Cardiac fibroblast (primary cell): ENCODE results near the gene DNAH7.

ENCODE experiments used
- DNase-seq, 2 donors: peaks; one replicate each; pipeline versions ENCODE4 v3.0.0 to v3.0.0-alpha.2; 2010; ENCODE audit warnings: low read depth in 2 of 2
- H3K4me3 ChIP-seq, 2 donors: replicated peaks in 1 of 2; 1 replicate in 1 of 2; 2 replicates in 1 of 2; pipeline ENCODE4 v1.5.1; 2011; ENCODE audit warnings: low read depth in 2 of 2, low read length in 2 of 2, mild to moderate bottlenecking in 2 of 2, moderate library complexity in 1 of 2
- CTCF ChIP-seq: IDR thresholded peaks from one replicate; pipeline ENCODE4 v1.5.1; 2011; ENCODE audit warnings: low read depth, mild to moderate bottlenecking, low read length, inconsistent platforms

The DNAH7 gene

GRCh38 chr2:195734395-195734794 lies 334.2 kb downstream of the DNAH7 start:
- H3K4me3 ChIP-seq = no peak overlapping the region
- TF ChIP-seq CTCF = no peak
- DNase-seq = peak in 1 of 2 donors; percentile 26

- no peak for DNase-seq
- H3K4me3 ChIP-seq = no peak overlapping the region
- TF ChIP-seq CTCF = no peak
Observed at GRCh38 chr2:195733831-195734230, 334.8 kb downstream of the DNAH7 start.

- H3K4me3 ChIP-seq = no peak overlapping the region
- TF ChIP-seq CTCF = peak; percentile 1
- peak in 1 of 2 donors; percentile 22 for DNase-seq
Observed at GRCh38 chr2:195732574-195732973, 336.1 kb downstream of the DNAH7 start.

- TF ChIP-seq CTCF = no peak
- DNase-seq = no peak
- H3K4me3 ChIP-seq = no peak overlapping the region
Observed at GRCh38 chr2:195730912-195731311, 337.7 kb downstream of the DNAH7 start.

- DNase-seq = no peak
- H3K4me3 ChIP-seq = no peak overlapping the region
- no peak for TF ChIP-seq CTCF
Observed at GRCh38 chr2:195727106-195727505, 341.5 kb downstream of the DNAH7 start.

- no peak for TF ChIP-seq CTCF
- no peak overlapping the region for H3K4me3 ChIP-seq
- no peak for DNase-seq
Observed at GRCh38 chr2:195722075-195722474, 346.6 kb downstream of the DNAH7 start.

GRCh38 chr2:195721042-195721441 lies 347.6 kb downstream of the DNAH7 start:
- no peak for DNase-seq
- H3K4me3 ChIP-seq = no peak overlapping the region
- no peak for TF ChIP-seq CTCF
